ENCODE results near the gene DOC2B.
"Not testable (repeated sequence)": the region's sequence is repeated elsewhere in the genome, so short reads cannot be mapped to it uniquely, and the experiment has no call there.

The DOC2B gene

GRCh38 chr17:210402-210801 lies 29.0 kb upstream of the DOC2B start:
- DNase-seq (ENCODE audit: low read depth): no peak

- no peak for DNase-seq (ENCODE audit: low read depth)
Measured at GRCh38 chr17:208429-208828, 27.0 kb upstream of the DOC2B start.

GRCh38 chr17:207775-208174 lies 26.3 kb upstream of the DOC2B start:
- DNase-seq (ENCODE audit: low read depth): no peak

- DNase-seq (ENCODE audit: low read depth): no peak
Measured at GRCh38 chr17:206941-207560, 25.6 kb upstream of the DOC2B start.

GRCh38 chr17:206484-206883 lies 25.0 kb upstream of the DOC2B start:
- DNase-seq (ENCODE audit: low read depth): not testable (repeated sequence)

- DNase-seq (ENCODE audit: low read depth): no peak
Measured at GRCh38 chr17:205817-206216, 24.4 kb upstream of the DOC2B start.

- no peak for DNase-seq (ENCODE audit: low read depth)
Measured at GRCh38 chr17:205148-205669, 23.8 kb upstream of the DOC2B start.

GRCh38 chr17:204427-205147 lies 23.1 kb upstream of the DOC2B start:
- no peak for DNase-seq (ENCODE audit: low read depth)

GRCh38 chr17:202501-202951 lies 21.1 kb upstream of the DOC2B start:
- no peak for DNase-seq (ENCODE audit: low read depth)

- not testable (repeated sequence) for DNase-seq (ENCODE audit: low read depth)
Measured at GRCh38 chr17:201736-202135, 20.3 kb upstream of the DOC2B start.

- DNase-seq (ENCODE audit: low read depth): not testable (repeated sequence)
Measured at GRCh38 chr17:201257-201656, 19.8 kb upstream of the DOC2B start.

- no peak for DNase-seq (ENCODE audit: low read depth)
Measured at GRCh38 chr17:200586-200985, 19.1 kb upstream of the DOC2B start.

GRCh38 chr17:199806-200545 lies 18.5 kb upstream of the DOC2B start:
- no peak for DNase-seq (ENCODE audit: low read depth)

- no peak for DNase-seq (ENCODE audit: low read depth)
Measured at GRCh38 chr17:199191-199604, 17.7 kb upstream of the DOC2B start.

- DNase-seq (ENCODE audit: low read depth): not testable (repeated sequence)
Measured at GRCh38 chr17:198225-198624, 16.8 kb upstream of the DOC2B start.

- no peak for DNase-seq (ENCODE audit: low read depth)
Measured at GRCh38 chr17:197352-197751, 15.9 kb upstream of the DOC2B start.

- DNase-seq (ENCODE audit: low read depth): no peak
Measured at GRCh38 chr17:194828-195602, 13.6 kb upstream of the DOC2B start.

GRCh38 chr17:193841-194806 lies 12.7 kb upstream of the DOC2B start:
- DNase-seq (ENCODE audit: low read depth): no peak

GRCh38 chr17:193426-193810 lies 12.0 kb upstream of the DOC2B start:
- no peak for DNase-seq (ENCODE audit: low read depth)

- DNase-seq (ENCODE audit: low read depth): no peak
Measured at GRCh38 chr17:192666-193425, 11.4 kb upstream of the DOC2B start.
